Uterus (tissue), 4 donors: ENCODE results near the gene TSPAN5. TPM values are rescaled to one million over a fixed set of nuclear protein-coding genes. Genes with fewer than 3 reads are reported as not detected.

ENCODE experiments used
- DNase-seq, 2 donors: peaks; one replicate each; pipeline ENCODE4 v3.0.0-alpha.2; 2019 to 2020
- H3K27ac ChIP-seq, 2 donors: fragments of 200-600 bp; sonication (generic); 1 replicate in 1 of 2; 2 replicates in 1 of 2; pipeline ENCODE4 v1.5.1; 2016 to 2018
- H3K27me3 ChIP-seq, 2 donors: fragments of 200-600 bp; sonication (generic); one replicate each; pipeline ENCODE4 v1.5.1; 2018 to 2019; ENCODE audit warnings: control low read depth in 1 of 2
- H3K36me3 ChIP-seq, 2 donors: fragments of 200-600 bp; sonication (generic); one replicate each; pipeline ENCODE4 v1.5.1; 2019; ENCODE audit warnings: control low read depth in 1 of 2
- H3K4me1 ChIP-seq, 2 donors: fragments of 200-600 bp; sonication (generic); one replicate each; pipeline ENCODE4 v1.5.1; 2018 to 2019; ENCODE audit warnings: control low read depth in 1 of 2
- H3K4me3 ChIP-seq, 2 donors: fragments of 200-600 bp; sonication (generic); 1 replicate in 1 of 2; 2 replicates in 1 of 2; pipeline ENCODE4 v1.5.1; 2018 to 2019; ENCODE audit warnings: mild to moderate bottlenecking in 1 of 2
- H3K9me3 ChIP-seq, 2 donors: fragments of 200-600 bp; sonication (generic); one replicate each; pipeline ENCODE4 v1.5.1; 2019; ENCODE audit warnings: control low read depth in 1 of 2
- CTCF ChIP-seq, 4 experiments: fragments of 200-600 bp in 2 of 4; fragments of 450-650 bp in 2 of 4; sonication (generic) in 2 of 4; IDR thresholded peaks; one replicate each; pipeline ENCODE4 v1.5.1; 2016 to 2019; ENCODE audit warnings: antibody characterized with exemption in 4 of 4, mild to moderate bottlenecking in 2 of 4, moderate library complexity in 1 of 4
- POLR2A ChIP-seq, 2 donors: fragments of 450-650 bp; IDR thresholded peaks; one replicate each; pipeline ENCODE4 v1.6.1; 2016; ENCODE audit warnings: antibody characterized with exemption in 2 of 2, mild to moderate bottlenecking in 1 of 2, moderate library complexity in 1 of 2
- intact Hi-C: fragments of 100-400 bp; cut with DNase I; formaldehyde crosslinking; loops from one replicate; pipeline ENCODE4 v1.15.1; 2023; ENCODE audit warnings: low total_unique reads
- total RNA-seq, 4 donors: library from RNA; depleted of rRNA in 3 of 4; stranded (reverse); fragments of >200 nt in 3 of 4; gene quantifications; one replicate each; pipeline versions ENCODE4 v1.1.0 to v1.2.4, GENCODE V29; 2014 to 2023
- donor health status: DM: yes; HTN: yes; CAD: no.

The TSPAN5 gene
- total RNA-seq, 4 donors from 2014 or later = 15.9 to 45.3 (median 30.3) TPM

GRCh38 chr4:98631506-98631905 lies 26.9 kb downstream of the TSPAN5 start:
- Histone ChIP-seq H3K27me3 (no peaks in the 10 kb centered on the region), H3K9me3 (peaks cover 0 to 6% of the 10 kb centered on the region in 2 donors), H3K36me3 (no peaks in the 10 kb centered on the region), H3K4me3 (no peak overlapping the region), H3K4me1 (peaks cover 0 to under 1% of the 10 kb centered on the region in 2 donors), H3K27ac (peak overlapping the region; percentile 33 to 98)
- DNase-seq = no peak
- intact Hi-C loops = no loop called here
- TF ChIP-seq POLR2A (IDR thresholded peaks at IDR 0.05) (no peak), CTCF (IDR thresholded peaks at IDR 0.05) (no peak)

DNA sequence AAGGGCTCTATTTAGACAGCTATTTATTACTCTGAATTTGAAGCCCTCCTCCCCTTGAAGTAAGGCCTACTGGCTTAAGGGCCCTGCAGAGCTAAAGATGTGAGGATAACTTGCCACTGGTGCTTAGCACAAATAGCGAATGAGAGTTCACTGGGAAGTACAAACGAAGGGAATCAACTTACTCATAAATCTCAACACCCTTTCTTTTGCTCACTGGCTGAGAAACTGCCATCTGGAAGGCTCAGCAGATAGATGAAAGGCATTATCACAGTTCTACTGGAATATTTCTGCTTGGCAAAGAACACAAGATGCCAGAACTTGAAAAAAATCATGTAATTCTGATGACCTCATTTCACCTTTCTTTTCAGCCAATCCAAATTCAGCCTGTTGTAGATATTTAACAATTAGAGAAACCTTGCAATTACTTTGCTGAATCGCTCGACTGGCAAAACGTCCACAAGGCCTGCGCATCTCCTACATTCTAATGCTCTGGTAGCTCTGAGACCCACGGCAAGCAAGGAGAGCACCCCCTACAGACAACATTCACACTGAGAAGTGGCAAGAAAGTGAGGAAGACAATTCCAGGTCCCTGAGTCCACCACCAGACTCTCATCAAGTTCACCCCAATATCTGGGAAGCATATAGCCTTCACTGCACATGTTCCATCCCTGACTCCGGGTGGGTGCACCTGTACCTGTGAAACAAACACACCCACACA lies 27.5 kb downstream of the TSPAN5 start:
- Histone ChIP-seq H3K27me3 (no peaks in the 10 kb centered on the region), H3K4me1 (peaks cover 0 to 6% of the 10 kb centered on the region in 2 donors), H3K4me3 (no peak overlapping the region), H3K36me3 (no peaks in the 10 kb centered on the region), H3K9me3 (peaks cover 0 to 6% of the 10 kb centered on the region in 2 donors), H3K27ac (peak overlapping the region; percentile 33 to 98)
- no peak for DNase-seq
- intact Hi-C loops = no loop called here
- TF ChIP-seq CTCF (IDR thresholded peaks at IDR 0.05) = no peak
- no peak for TF ChIP-seq POLR2A (IDR thresholded peaks at IDR 0.05)

GRCh38 chr4:98627531-98628257 lies 30.7 kb downstream of the TSPAN5 start:
- H3K27me3 ChIP-seq = no peaks in the 10 kb centered on the region
- H3K4me1 ChIP-seq = peaks cover 0 to 16% of the 10 kb centered on the region in 2 donors
- intact Hi-C loops = no loop called here
- H3K4me3 ChIP-seq = no peak overlapping the region
- peaks cover 0 to 6% of the 10 kb centered on the region in 2 donors for H3K9me3 ChIP-seq
- no peaks in the 10 kb centered on the region for H3K36me3 ChIP-seq
- H3K27ac ChIP-seq = peak overlapping the region; percentile 83 to 98
- DNase-seq = no peak
- TF ChIP-seq CTCF (IDR thresholded peaks at IDR 0.05) = no peak

DNA sequence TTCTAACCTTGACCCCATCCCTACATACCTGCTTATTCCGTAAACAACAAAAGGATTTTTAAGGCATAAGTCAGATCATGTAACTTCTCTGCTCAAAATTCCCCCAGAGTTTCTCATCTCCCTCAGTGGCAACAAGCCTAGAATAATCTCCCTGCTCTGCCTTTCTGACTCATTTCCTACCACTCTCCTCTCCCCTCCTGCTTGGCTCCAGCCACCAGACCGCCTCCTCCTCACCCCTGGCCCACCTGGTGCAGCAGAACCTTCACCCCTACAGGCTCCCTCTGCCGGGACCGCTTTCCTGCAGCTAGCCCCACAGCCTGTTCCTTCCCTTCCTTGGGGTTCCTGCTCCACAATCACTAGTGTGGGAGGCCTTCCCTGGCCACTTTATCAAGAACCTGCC lies 32.1 kb downstream of the TSPAN5 start:
- H3K4me1 ChIP-seq = peaks cover 0 to 19% of the 10 kb centered on the region in 2 donors
- TF ChIP-seq POLR2A (IDR thresholded peaks at IDR 0.05) = no peak
- TF ChIP-seq CTCF (IDR thresholded peaks at IDR 0.05) = peak in 2 of 4 experiments; percentile 4 to 8
- H3K36me3 ChIP-seq = no peaks in the 10 kb centered on the region
- H3K4me3 ChIP-seq = no peak overlapping the region
- H3K27ac ChIP-seq = peak overlapping the region; percentile 83 to 98
- H3K9me3 ChIP-seq = peaks cover 0 to 6% of the 10 kb centered on the region in 2 donors
- intact Hi-C loops = no loop called here
- H3K27me3 ChIP-seq = no peaks in the 10 kb centered on the region
- peak; percentile 71 to 81 for DNase-seq

GRCh38 chr4:98625920-98626319 lies 32.5 kb downstream of the TSPAN5 start:
- TF ChIP-seq POLR2A (IDR thresholded peaks at IDR 0.05) (no peak), CTCF (IDR thresholded peaks at IDR 0.05) (no peak)
- no peak for DNase-seq
- no peak overlapping the region for H3K4me3 ChIP-seq
- no peaks in the 10 kb centered on the region for H3K27me3 ChIP-seq
- H3K9me3 ChIP-seq = peaks cover 0 to 6% of the 10 kb centered on the region in 2 donors
- peak overlapping the region; percentile 83 to 98 for H3K27ac ChIP-seq
- no peaks in the 10 kb centered on the region for H3K36me3 ChIP-seq
- intact Hi-C loops = no loop called here
- peaks cover 0 to 19% of the 10 kb centered on the region in 2 donors for H3K4me1 ChIP-seq
